ENCODE measurements around the gene ABCC1.
"Not testable (repeated sequence)": the region's sequence is repeated elsewhere in the genome, so short reads cannot be mapped to it uniquely, and the experiment has no call there.

ABCC1 gene

GRCh38 chr16:15949210-15950160 lies at the start of gene ABCC1:
ABCC1 (plus strand) TSS chr16:15949616; CDS start chr16:15949752, 136 bp downstream.
- DNase-seq (ENCODE audit: low read depth in 2 of 2, low spot score in 1 of 2): peak; percentile 39 to 58

- no peak for DNase-seq (ENCODE audit: low read depth in 2 of 2, low spot score in 1 of 2)
These were observed 49.1 kb upstream of the ABCC1 start for GRCh38 chr16:15900357-15900756.

- no peak for DNase-seq (ENCODE audit: low read depth in 2 of 2, low spot score in 1 of 2)
These were observed 48.4 kb upstream of the ABCC1 start for GRCh38 chr16:15900901-15901500.

- DNase-seq (ENCODE audit: low read depth in 2 of 2, low spot score in 1 of 2): no peak
These were observed 45.5 kb upstream of the ABCC1 start for GRCh38 chr16:15903960-15904359.

- DNase-seq (ENCODE audit: low read depth in 2 of 2, low spot score in 1 of 2): no peak
These were observed 43.0 kb upstream of the ABCC1 start for GRCh38 chr16:15906439-15906838.

- DNase-seq (ENCODE audit: low read depth in 2 of 2, low spot score in 1 of 2): no peak
These were observed 41.4 kb upstream of the ABCC1 start for GRCh38 chr16:15907863-15908478.

GRCh38 chr16:15911198-15911597 lies 38.2 kb upstream of the ABCC1 start:
- DNase-seq (ENCODE audit: low read depth in 2 of 2, low spot score in 1 of 2): no peak

GRCh38 chr16:15913046-15913698 lies 36.2 kb upstream of the ABCC1 start:
- DNase-seq (ENCODE audit: low read depth in 2 of 2, low spot score in 1 of 2): no peak

GRCh38 chr16:15915555-15916081 lies 33.8 kb upstream of the ABCC1 start:
- DNase-seq (ENCODE audit: low read depth in 2 of 2, low spot score in 1 of 2): no peak

- no peak for DNase-seq (ENCODE audit: low read depth in 2 of 2, low spot score in 1 of 2)
These were observed 33.1 kb upstream of the ABCC1 start for GRCh38 chr16:15916323-15916722.

GRCh38 chr16:15918314-15918713 lies 31.1 kb upstream of the ABCC1 start:
- DNase-seq (ENCODE audit: low read depth in 2 of 2, low spot score in 1 of 2): not testable (repeated sequence)

GRCh38 chr16:15919331-15919730 lies 30.1 kb upstream of the ABCC1 start:
- no peak for DNase-seq (ENCODE audit: low read depth in 2 of 2, low spot score in 1 of 2)

GRCh38 chr16:15924996-15925395 lies 24.4 kb upstream of the ABCC1 start:
- no peak for DNase-seq (ENCODE audit: low read depth in 2 of 2, low spot score in 1 of 2)

GRCh38 chr16:15925631-15926030 lies 23.8 kb upstream of the ABCC1 start:
- DNase-seq (ENCODE audit: low read depth in 2 of 2, low spot score in 1 of 2): no peak

GRCh38 chr16:15928261-15929104 lies 20.9 kb upstream of the ABCC1 start:
- DNase-seq (ENCODE audit: low read depth in 2 of 2, low spot score in 1 of 2): no peak

GRCh38 chr16:15932939-15933338 lies 16.5 kb upstream of the ABCC1 start:
- DNase-seq (ENCODE audit: low read depth in 2 of 2, low spot score in 1 of 2): no peak

GRCh38 chr16:15933781-15934180 lies 15.6 kb upstream of the ABCC1 start:
- no peak for DNase-seq (ENCODE audit: low read depth in 2 of 2, low spot score in 1 of 2)

GRCh38 chr16:15934991-15935390 lies 14.4 kb upstream of the ABCC1 start:
- DNase-seq (ENCODE audit: low read depth in 2 of 2, low spot score in 1 of 2): no peak

- DNase-seq (ENCODE audit: low read depth in 2 of 2, low spot score in 1 of 2): not testable (repeated sequence)
These were observed 12.6 kb upstream of the ABCC1 start for GRCh38 chr16:15936809-15937208.
